H9 (cell line): ENCODE measurements around the gene RELL1. TPM values are rescaled to one million over a fixed set of nuclear protein-coding genes. Genes with fewer than 3 reads are reported as not detected.

Experiments used
- DNase-seq: peaks from one replicate; pipeline ENCODE4 v3.0.0-alpha.2; 2017
- H2AFZ ChIP-seq: one replicate; pipeline ENCODE4 v1.6.1; 2013; ENCODE audit warnings: mild to moderate bottlenecking, low read length, control low read depth, moderate library complexity
- H2AK5ac ChIP-seq: 2 replicates; pipeline ENCODE4 v1.6.1; 2013; ENCODE audit warnings: low read length, control low read depth, mixed read lengths; ENCODE audit not compliant: insufficient read length
- H2BK120ac ChIP-seq: one replicate; pipeline ENCODE4 v1.6.1; 2013; ENCODE audit warnings: low read depth, mild to moderate bottlenecking, low read length, control low read depth, inconsistent platforms; ENCODE audit not compliant: poor library complexity, severe bottlenecking
- H2BK12ac ChIP-seq: 2 replicates; pipeline ENCODE4 v1.6.1; 2013; ENCODE audit warnings: low read length, control low read depth, mixed read lengths, low read depth; ENCODE audit not compliant: insufficient read length
- H2BK15ac ChIP-seq: 2 replicates; pipeline ENCODE4 v1.6.1; 2013; ENCODE audit warnings: low read depth, low read length, control low read depth
- H2BK20ac ChIP-seq: one replicate; pipeline ENCODE4 v1.6.1; 2013; ENCODE audit warnings: low read depth, mild to moderate bottlenecking, low read length, control low read depth, inconsistent platforms; ENCODE audit not compliant: poor library complexity, severe bottlenecking
- H2BK5ac ChIP-seq: 2 replicates; pipeline ENCODE4 v1.6.1; 2013; ENCODE audit warnings: low read length, control low read depth, mixed read lengths; ENCODE audit not compliant: insufficient read length
- H3K14ac ChIP-seq: 2 replicates; pipeline ENCODE4 v1.6.1; 2013; ENCODE audit warnings: low read length, control low read depth; ENCODE audit not compliant: insufficient read depth
- H3K18ac ChIP-seq: 2 replicates; pipeline ENCODE4 v1.6.1; 2013; ENCODE audit warnings: low read depth, mild to moderate bottlenecking, mixed read lengths, low read length, control low read depth; ENCODE audit not compliant: insufficient read length
- H3K23ac ChIP-seq: 2 replicates; pipeline ENCODE4 v1.6.1; 2013; ENCODE audit warnings: low read length, control low read depth, mixed read lengths, low read depth; ENCODE audit not compliant: insufficient read length
- H3K23me2 ChIP-seq: 2 replicates; pipeline ENCODE4 v1.6.1; 2013; ENCODE audit warnings: low read depth, mild to moderate bottlenecking, mixed read lengths, low read length, control low read depth; ENCODE audit not compliant: insufficient read length, poor library complexity, severe bottlenecking
- H3K27ac ChIP-seq: 2 replicates; pipeline ENCODE4 v1.5.1; 2013; ENCODE audit warnings: low read length, control low read depth, mixed read lengths, low read depth; ENCODE audit not compliant: insufficient read length
- H3K27me3 ChIP-seq: 2 replicates; pipeline ENCODE4 v1.6.1; 2013; ENCODE audit warnings: low read length, control low read depth, inconsistent platforms; ENCODE audit not compliant: insufficient read depth
- H3K4ac ChIP-seq: 2 replicates; pipeline ENCODE4 v1.6.1; 2013; ENCODE audit warnings: low read depth, mild to moderate bottlenecking, control low read depth, inconsistent platforms, low read length, moderate library complexity
- H3K4me1 ChIP-seq: 2 replicates; pipeline ENCODE4 v1.6.1; 2013; ENCODE audit warnings: low read length, control low read depth, inconsistent platforms; ENCODE audit not compliant: insufficient read depth
- H3K4me2 ChIP-seq: 2 replicates; pipeline ENCODE4 v1.6.1; 2013; ENCODE audit warnings: low read length, control low read depth, mixed read lengths; ENCODE audit not compliant: insufficient read length, insufficient read depth
- H3K56ac ChIP-seq: 2 replicates; pipeline ENCODE4 v1.6.1; 2013; ENCODE audit warnings: low read depth, mild to moderate bottlenecking, mixed read lengths, low read length, control low read depth; ENCODE audit not compliant: insufficient read length
- H3K79me1 ChIP-seq: 2 replicates; pipeline ENCODE4 v1.6.1; 2013; ENCODE audit warnings: low read depth, mild to moderate bottlenecking, moderate library complexity, low read length, control low read depth, inconsistent platforms; ENCODE audit not compliant: insufficient read depth, poor library complexity, severe bottlenecking
- H3K79me2 ChIP-seq: 2 replicates; pipeline ENCODE4 v1.6.1; 2013; ENCODE audit warnings: low read length, control low read depth, inconsistent platforms; ENCODE audit not compliant: insufficient read depth
- H3K9ac ChIP-seq: 2 replicates; pipeline ENCODE4 v1.6.1; 2013; ENCODE audit warnings: low read length, control low read depth, mixed read lengths; ENCODE audit not compliant: insufficient read length; ENCODE audit errors: extremely low read depth
- H3K9me3 ChIP-seq: one replicate; pipeline ENCODE4 v1.6.1; 2013; ENCODE audit warnings: low read depth, low read length, inconsistent platforms; ENCODE audit not compliant: control insufficient read depth
- H3T11ph ChIP-seq: one replicate; pipeline ENCODE4 v1.6.1; 2013; ENCODE audit warnings: mild to moderate bottlenecking, low read length, control low read depth, inconsistent platforms
- H4K20me1 ChIP-seq: one replicate; pipeline ENCODE4 v1.6.1; 2013; ENCODE audit not compliant: control insufficient read depth, insufficient read length, insufficient read depth
- H4K5ac ChIP-seq: 2 replicates; pipeline ENCODE4 v1.6.1; 2013; ENCODE audit warnings: low read depth, mild to moderate bottlenecking, mixed read lengths, low read length, control low read depth; ENCODE audit not compliant: insufficient read length
- H4K8ac ChIP-seq: replicated peaks from 2 replicates; pipeline ENCODE4 v1.6.1; 2013; ENCODE audit warnings: low read length, control low read depth, mixed read lengths, low read depth; ENCODE audit not compliant: insufficient read length
- H4K91ac ChIP-seq: 2 replicates; pipeline ENCODE4 v1.6.1; 2013; ENCODE audit warnings: low read depth, mild to moderate bottlenecking, moderate library complexity, mixed read lengths, low read length, control low read depth; ENCODE audit not compliant: insufficient read length
- H3K27ac Mint-ChIP-seq, 3 experiments: 2 replicates in 2 of 3; 3 replicates in 1 of 3; pipeline ENCODE4 v1.8.0; 2020 to 2021; ENCODE audit warnings: mixed read lengths in 3 of 3, mild to moderate bottlenecking in 1 of 3, moderate library complexity in 1 of 3
- H3K27me3 Mint-ChIP-seq: 2 replicates; pipeline ENCODE4 v1.8.0; 2021; ENCODE audit warnings: low read depth, mild to moderate bottlenecking, moderate library complexity, mixed read lengths
- H3K36me3 Mint-ChIP-seq, 3 experiments: 2 replicates in 2 of 3; 3 replicates in 1 of 3; pipeline ENCODE4 v1.8.0; 2020 to 2021; ENCODE audit warnings: low read depth in 3 of 3, mixed read lengths in 3 of 3; ENCODE audit not compliant: insufficient read depth in 1 of 3
- H3K4me1 Mint-ChIP-seq, 2 experiments: 2 replicates each; pipeline ENCODE4 v1.8.0; 2020; ENCODE audit warnings: mixed read lengths in 2 of 2
- H3K4me3 Mint-ChIP-seq, 2 experiments: 2 replicates in 1 of 2; 3 replicates in 1 of 2; pipeline ENCODE4 v1.8.0; 2020 to 2021; ENCODE audit warnings: mild to moderate bottlenecking in 2 of 2, mixed read lengths in 2 of 2, moderate library complexity in 1 of 2
- H3K9me3 Mint-ChIP-seq, 2 experiments: 2 replicates in 1 of 2; 3 replicates in 1 of 2; pipeline ENCODE4 v1.8.0; 2020; ENCODE audit warnings: mild to moderate bottlenecking in 2 of 2, mixed read lengths in 2 of 2, moderate library complexity in 1 of 2
- CTCF ChIP-seq: fragments of 200-600 bp; sonication (generic); conservative IDR thresholded peaks from 3 replicates; pipeline ENCODE4 v1.8.0; 2021; ENCODE audit warnings: antibody characterized with exemption, mild to moderate bottlenecking
- WGBS: extraction: QIAGEN DNeasy Blood & Tissue Kit; methylation state at CpG from one replicate; pipeline ENCODE4 v1.1.7; 2013; ENCODE audit warnings: missing lambda C conversion rate, low lambda C conversion rate, mixed read lengths; ENCODE audit not compliant: insufficient read length; ENCODE audit errors: extremely low coverage; 5-methylcytosine and 5-hydroxymethylcytosine counted together
- total RNA-seq: library from RNA; stranded (reverse); gene quantifications from 2 replicates; pipeline ENCODE4 v1.2.1, GENCODE V29; 2021

RELL1 gene
- total RNA-seq, 1 experiment from 2014 or later: 10.8 TPM

DNA sequence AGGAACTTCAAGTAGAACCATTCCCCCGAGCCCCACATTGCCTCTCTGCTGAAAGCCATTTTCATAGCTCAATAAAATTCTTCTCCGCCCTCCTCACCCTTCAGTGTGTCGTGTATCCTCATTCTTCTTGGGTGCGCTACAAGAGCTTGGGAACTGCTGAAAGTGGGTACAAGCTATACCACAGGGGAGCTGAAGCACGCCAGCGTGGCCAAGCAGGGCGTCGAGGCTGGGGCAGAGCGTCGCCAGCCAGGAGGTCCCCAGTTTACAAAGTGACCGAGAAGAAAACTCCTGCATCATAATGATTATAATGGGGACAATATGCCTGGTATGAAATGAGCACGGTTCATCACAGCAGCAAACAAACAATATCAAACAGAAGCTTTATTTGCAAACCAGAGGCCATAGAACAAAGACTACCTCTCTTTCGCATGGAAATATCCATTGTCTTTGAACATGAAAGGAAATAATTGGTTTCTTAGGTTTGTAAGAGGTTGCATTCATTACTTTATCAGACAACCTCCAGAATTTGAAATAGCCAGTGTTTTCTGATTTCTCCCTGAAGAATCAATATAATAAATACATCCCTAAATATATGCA is 34.3 kb downstream of the RELL1 start:
- no peak overlapping the region for H3K4me2 ChIP-seq

More for the DNA sequence above, 34.3 kb downstream of the RELL1 start:
- no peak overlapping the region for H3K4ac ChIP-seq
- H3K9me3 Mint-ChIP-seq: peaks cover 9 to 16% of the 10 kb centered on the region in 2 experiments; a peak in 4 of 5 replicates
- no peaks in the 10 kb centered on the region for H3K27me3 ChIP-seq
- no peak overlapping the region for H2AFZ ChIP-seq
- no peak overlapping the region for H2AK5ac ChIP-seq
- peaks cover 13 to 21% (median 15%) of the 10 kb centered on the region in 3 experiments for H3K36me3 Mint-ChIP-seq
- H2BK120ac ChIP-seq: no peak overlapping the region
- peaks cover 11% of the 10 kb centered on the region for H3K27me3 Mint-ChIP-seq
- H3K27ac ChIP-seq: no peak overlapping the region
- H3K79me1 ChIP-seq: no peaks in the 10 kb centered on the region
- H3K23ac ChIP-seq: no peak overlapping the region
- no peak overlapping the region for H4K8ac ChIP-seq
- H2BK5ac ChIP-seq: no peak overlapping the region
- no peak for TF ChIP-seq CTCF
- H2BK20ac ChIP-seq: no peak overlapping the region
- no peaks in the 10 kb centered on the region for H3K23me2 ChIP-seq
- H3K14ac ChIP-seq: no peak overlapping the region
- no peak overlapping the region for H3K4me3 Mint-ChIP-seq
- H3K4me1 ChIP-seq: peaks cover 10% of the 10 kb centered on the region
- no CpG with 5 or more reads among the region's 13 CpGs for WGBS
- H3K9ac ChIP-seq: no peak overlapping the region
- H3T11ph ChIP-seq: no peak overlapping the region
- H2BK12ac ChIP-seq: no peak overlapping the region
- H4K20me1 ChIP-seq: no peaks in the 10 kb centered on the region
- DNase-seq: no peak
- H4K91ac ChIP-seq: no peak overlapping the region
- no peaks in the 10 kb centered on the region; the same call in 1 of the 2 replicates for H3K79me2 ChIP-seq
- H3K56ac ChIP-seq: no peak overlapping the region
- H3K9me3 ChIP-seq: peaks cover 6% of the 10 kb centered on the region
- H3K4me1 Mint-ChIP-seq: peaks cover 44 to 47% of the 10 kb centered on the region in 2 experiments
- no peak overlapping the region for H2BK15ac ChIP-seq
- H4K5ac ChIP-seq: no peak overlapping the region
- H3K27ac Mint-ChIP-seq: peak overlapping the region; percentile 45 to 76 (median 54); a peak in 5 of 7 replicates
- H3K18ac ChIP-seq: no peak overlapping the region
